ENCODE results near the gene TRABD2A.
"Not testable (repeated sequence)": the region's sequence is repeated elsewhere in the genome, so short reads cannot be mapped to it uniquely, and the experiment has no call there.

TRABD2A gene

GRCh38 chr2:84781942-84782716 is 98.8 kb downstream of the TRABD2A start:
- DNase-seq (ENCODE audit: low read depth in 3 of 3, low spot score in 1 of 3) = peak in 2 of 3 donors; percentile 19 to 22

- DNase-seq (ENCODE audit: low read depth in 3 of 3, low spot score in 1 of 3) = no peak
Observed at GRCh38 chr2:84779781-84780180, 101.1 kb downstream of the TRABD2A start.

DNA sequence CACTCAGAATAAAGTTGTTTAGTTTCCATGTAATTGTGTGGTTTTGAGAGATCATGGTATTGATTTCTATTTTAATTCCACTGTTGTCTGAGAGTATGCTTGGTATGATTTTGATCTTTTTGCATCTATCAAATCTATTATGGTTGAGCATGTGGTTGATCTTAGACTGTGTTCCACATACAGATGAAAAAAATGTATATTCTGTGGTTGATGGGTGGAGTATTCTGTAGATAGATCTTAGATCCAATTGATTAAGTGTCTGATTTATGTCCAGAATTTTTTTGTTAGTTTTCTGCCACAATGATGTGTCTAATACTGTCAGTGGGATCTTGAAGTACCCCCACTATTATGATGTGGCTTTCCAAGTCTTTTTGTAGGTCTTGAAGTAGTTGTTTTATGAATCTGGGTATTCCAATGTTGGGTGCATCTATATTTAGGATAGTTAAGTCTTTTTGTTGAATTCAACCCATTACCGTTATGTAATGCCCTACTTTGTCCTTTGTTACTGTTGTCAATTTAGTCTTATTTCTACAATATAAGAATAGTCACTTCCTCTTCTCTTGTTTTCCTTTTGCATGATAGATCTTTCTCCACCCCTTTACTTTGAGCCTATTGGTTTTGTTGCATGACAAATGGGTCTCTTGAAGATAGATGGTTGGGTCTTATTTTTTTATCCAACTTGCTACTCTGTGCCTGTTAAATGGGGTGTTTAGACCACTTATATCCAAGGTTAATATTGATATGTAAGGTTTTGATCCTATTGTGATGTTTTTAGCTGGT is 101.8 kb downstream of the TRABD2A start:
- DNase-seq (ENCODE audit: low read depth in 3 of 3, low spot score in 1 of 3) = no peak

DNA sequence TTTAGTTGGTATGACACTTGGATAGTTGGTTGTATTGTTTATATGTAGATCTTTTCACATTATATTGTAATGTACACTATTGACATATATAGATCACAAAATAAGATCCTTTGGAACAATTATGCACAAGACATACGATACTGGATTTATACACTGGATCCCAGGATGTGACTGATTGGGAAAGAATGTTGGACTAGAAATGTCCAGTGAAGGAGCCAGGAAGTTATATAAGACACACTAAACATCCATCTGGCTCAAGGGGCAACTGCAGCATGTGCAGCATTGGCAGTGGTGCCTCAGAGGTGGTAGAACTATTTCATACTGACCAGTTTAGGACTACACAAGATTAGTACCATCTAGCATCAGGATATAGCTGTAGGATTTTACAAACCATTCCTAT is 104.9 kb downstream of the TRABD2A start:
- no peak for DNase-seq (ENCODE audit: low read depth in 3 of 3, low spot score in 1 of 3)

DNA sequence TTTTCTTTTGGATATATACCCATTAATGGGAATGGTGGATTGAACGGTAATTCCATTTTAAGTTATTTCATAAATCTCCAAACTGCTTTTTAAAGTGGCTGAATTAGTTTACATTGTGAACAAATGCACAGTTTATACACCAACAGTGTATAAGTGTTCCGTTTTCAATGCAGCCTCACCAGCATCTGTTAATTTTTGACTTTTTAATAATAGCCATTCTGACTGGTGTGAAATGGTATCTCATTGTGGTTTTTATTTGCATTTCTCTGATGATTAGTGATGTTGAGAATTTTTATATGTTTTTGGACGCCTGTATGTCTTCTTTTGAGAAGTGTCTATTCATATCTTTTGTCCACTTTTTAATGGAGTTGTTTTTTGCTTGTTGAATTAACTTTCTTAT is 107.3 kb downstream of the TRABD2A start:
- not testable (repeated sequence) for DNase-seq (ENCODE audit: low read depth in 3 of 3, low spot score in 1 of 3)

Measured in stimulated activated CD4-positive, alpha-beta T cell treated with anti-CD3 and anti-CD28 coated beads, TNF-alpha, amount 100 ng/mL, for 1 hour (primary cell).